Femur (tissue), 1 donor: Measurements from ENCODE around the gene CFAP299.
A peak's percentile ranks its signal among the peaks of the same experiment; 100 is the strongest.
"Not testable (repeated sequence)": the region's sequence is repeated elsewhere in the genome, so short reads cannot be mapped to it uniquely, and the experiment has no call there.

Experiments used
- DNase-seq: peaks from one replicate; pipeline ENCODE4 v3.0.0-alpha.2; 2017

The CFAP299 gene

DNA sequence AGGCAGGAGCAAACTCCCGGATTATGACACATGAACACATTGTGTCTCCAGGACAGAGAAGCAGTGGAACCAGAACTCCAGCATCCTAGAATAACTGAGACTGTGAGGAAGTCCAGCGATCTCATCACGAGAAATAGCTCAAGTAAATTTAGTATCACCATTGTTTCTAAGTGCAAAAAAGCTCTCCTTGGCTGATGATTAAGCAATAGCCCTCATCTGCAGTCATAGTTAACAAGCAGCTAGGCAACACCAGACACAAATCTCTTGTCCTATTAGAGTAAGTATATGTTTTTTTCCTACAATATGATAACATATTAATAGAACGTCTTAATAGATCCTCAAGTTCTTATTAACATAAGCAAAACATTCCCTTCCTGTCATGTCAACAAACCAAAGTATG is 2.4 kb upstream of the CFAP299 start:
- no peak for DNase-seq

DNA sequence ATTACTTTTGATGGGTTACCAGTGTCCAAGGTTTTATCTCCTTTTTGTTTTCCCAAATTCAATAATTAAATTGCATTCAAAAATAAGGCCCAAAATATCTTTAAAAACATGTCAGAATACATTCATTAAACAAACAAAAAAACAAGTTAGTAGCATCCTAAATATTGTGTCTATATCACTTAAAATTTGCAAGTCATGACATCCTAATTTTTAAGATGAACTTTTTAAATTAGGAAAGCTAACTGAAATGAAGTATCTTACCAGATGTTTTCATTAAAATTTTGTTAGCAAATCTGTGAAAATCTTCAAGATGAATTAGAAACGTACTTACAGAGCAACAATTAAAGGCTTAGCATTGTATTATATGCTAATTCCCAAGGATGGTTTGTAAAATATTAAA is 962 bp upstream of the CFAP299 start:
- no peak for DNase-seq

DNA sequence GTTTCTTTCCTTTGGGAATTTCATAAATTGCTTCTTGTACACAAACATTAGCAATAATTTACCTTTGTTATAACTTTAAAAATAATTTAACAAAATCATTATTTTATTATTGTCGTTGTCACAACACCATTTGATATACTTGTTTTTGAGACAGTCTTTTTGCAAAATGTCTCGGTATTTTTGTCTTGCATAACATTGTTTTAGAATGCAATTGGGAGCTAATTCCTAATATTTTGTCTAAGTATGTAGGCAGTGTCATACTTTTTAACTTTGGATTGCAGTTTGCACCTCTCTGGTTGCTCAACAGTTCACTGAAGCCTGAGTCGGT is 340 bp upstream of the CFAP299 start:
- no peak for DNase-seq

DNA sequence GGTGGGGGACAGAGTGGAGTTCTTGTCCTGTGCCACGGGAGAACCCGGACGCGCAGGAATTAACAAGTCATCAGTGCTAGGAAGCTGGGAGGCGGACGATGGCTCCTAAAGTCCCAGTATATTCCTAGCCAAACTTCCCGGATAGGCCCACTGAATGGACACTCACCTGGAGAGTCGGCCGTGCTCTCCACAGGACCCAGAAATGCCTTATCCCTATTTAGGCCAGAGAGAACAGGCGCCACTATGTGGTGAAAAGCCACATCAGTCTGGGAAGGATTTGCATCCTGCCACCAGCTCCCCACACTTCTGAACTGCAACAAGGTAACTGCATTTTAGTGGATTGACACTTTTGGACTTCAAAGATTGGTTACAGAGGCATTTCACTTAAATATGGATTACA is 1.1 kb downstream of the CFAP299 start:
- no peak for DNase-seq

DNA sequence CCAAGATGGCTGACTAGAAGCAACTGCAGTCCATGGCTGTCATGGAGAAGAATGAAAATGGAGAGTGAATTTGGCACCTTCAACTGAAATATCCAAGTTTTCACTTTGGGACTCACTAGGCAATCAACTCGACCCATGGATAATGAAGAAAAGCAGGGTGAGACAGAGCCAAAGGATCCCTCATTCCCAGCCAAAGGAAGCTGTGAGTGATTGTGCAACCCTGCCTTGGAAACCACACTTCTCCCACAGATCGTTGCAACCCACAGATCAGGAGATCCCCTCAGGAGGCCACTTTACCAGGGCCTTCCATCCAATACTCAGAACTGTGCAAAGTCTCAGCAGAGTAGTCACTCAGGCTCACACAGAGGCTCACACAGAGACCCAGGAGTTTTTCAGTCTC is 4.5 kb downstream of the CFAP299 start:
- DNase-seq: no peak

DNA sequence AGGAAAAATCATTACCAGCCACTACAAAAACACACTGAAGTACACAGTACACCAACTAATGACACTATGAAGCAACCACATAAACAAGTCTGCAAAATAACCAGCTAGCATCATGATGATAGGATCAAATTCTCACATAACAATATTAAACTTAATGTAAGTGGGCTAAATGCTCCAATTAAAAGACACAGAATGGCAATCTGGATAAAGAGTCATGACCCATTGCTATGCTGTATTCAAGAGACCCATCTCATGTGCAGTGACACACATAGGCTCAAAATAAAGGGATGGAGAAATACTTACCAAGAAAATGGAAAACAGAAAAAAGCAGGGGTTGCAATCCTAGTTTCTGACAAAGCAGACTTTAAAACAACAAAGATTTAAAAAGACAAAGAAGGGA is 7.2 kb downstream of the CFAP299 start:
- DNase-seq: not testable (repeated sequence)

DNA sequence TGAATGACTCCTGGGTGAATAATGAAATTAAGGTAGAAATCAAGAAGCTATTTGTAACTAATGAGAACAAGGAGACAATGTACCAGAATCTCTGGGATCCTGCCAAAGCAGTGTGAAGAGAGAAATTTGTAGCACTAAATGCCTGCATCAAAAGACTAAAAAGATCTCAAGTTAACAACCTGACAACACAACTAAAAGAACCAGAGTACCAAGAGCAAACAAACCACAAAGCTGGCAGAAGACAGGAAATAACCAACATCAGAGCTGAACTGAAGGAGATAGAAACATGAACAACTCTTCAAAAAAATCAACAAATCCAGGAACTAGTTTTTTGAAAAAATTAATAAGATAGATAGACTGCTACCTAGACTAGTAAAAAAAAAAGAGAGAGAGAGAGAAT is 8.4 kb downstream of the CFAP299 start:
- no peak for DNase-seq

DNA sequence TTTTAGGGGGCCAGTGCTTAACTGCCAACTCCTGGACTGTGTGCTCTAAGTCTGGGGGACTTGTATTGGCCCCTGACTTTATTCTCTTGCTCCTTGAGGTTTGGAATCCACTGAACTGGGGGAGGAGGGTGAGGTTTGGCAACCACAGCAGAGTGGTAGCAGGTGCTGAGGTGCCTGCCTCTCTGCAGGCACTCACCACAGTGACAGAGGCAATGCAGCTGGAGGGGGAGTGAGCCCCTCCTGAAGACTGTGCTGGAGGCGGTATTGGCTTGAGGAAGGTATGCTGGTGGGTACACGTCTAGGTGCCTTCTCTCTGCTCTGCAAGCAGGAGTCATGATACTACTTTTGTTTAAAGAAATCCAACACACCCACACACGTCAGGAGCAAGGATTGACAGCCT is 24.6 kb downstream of the CFAP299 start:
- DNase-seq: no peak

DNA sequence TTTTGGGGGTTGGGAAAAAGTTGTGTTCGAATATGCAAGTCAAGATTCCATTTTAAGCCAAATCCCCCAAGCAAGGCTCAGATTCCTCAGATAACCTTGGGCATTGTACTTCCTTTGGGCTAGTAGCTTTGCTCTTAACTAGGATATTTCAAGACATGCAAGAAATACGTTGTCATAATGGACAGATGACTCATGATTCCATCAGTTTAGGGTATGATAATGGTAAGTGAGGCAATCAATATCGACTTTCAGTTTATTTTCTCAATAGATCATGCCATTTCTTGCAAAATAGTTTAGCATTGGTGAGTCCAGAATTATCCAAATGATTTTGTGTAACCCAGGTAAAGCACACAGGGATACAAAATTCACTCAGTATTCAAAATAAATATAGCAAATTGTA is 25.4 kb downstream of the CFAP299 start:
- no peak for DNase-seq

DNA sequence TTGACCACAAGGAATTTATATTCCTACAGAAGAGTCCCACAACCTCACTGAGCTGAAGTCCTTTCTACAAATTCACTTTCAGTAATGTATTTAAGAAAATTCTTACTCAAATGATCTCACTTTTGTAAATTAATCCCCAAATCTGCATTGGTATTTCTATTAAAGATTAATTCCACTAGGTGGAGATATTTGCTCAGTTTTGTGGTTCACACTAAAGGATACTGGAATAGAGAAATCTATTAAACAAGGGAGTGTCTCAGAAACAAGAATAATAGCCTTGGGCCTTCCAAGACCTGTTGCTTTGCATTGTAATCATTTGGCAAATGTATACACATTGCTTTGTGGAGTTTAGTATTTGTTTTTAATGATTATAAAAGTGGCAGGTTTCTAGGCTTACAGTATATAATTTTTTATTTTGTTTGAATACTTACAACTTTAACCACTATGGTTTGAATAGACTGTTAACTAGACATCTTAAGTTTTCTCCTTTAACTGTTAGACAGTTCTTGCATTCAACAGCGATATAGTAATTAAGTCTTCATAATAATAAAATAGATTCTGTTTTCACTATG is 25.9 kb downstream of the CFAP299 start:
- no peak for DNase-seq

DNA sequence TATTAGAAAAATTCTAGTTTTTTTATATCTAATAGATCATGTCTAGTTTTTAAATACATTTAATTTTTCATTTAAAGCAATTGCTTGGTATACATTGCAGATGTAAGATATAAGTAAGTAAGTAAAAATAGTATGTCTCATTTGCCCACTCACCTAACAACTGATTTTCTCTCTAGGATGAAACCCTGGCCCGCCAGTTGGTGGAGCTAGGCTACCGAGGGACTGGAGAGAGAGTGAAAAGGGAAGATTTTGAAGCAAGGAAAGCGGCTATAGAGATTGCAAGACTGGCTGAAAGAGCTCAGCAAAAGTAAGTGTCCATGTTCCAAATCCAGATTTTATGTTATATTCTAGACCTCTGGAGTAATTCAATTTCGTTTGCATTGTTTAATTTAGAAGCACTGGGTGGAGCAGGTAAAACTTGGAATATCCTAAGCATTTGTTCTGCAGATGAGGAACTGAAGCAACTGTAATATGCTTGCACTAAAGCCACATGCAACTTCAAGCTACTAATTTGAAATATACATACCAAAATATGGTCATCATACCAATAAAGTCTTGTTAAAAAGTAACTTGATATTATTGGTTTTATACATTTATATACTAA is 27.1 kb downstream of the CFAP299 start:
- peak; percentile 74 for DNase-seq

DNA sequence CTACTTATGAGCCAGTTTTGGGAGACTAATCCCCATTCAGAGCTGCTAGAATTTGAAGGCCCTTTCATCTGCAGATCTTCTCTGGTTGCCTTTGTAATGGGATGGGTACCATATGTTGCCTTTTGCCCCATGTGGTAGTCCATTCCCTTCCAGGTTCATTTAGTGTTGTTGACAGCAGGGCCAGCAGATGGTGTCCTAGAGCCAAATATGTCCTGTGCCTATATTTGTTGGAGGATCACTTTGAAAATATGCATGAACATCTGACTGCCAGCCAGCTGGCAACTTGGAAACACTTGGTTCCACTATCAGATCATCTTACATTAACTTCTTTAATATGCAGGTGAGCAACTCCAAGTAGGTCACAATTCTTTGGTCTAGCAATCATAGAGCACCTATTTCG is 30.4 kb downstream of the CFAP299 start:
- peak; percentile 55 for DNase-seq

DNA sequence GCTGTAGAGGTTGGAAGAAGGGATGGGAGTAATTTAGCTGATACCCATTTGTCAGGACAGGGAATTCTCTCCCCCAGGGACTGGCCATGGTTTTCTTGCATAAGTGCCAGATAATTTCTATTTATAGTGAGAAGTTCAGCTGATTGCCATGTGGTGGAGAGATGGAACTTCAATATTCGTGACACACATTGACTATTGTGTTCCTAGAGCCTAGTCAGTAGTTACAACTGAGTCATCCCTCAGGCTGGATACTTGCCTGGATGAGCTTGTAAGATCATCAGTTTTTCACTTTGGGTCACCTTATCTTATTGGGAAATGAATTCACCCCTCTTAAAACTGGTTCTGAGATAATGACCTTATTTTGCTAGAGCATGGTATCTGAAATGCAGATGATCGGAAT is 32.2 kb downstream of the CFAP299 start:
- DNase-seq: no peak

DNA sequence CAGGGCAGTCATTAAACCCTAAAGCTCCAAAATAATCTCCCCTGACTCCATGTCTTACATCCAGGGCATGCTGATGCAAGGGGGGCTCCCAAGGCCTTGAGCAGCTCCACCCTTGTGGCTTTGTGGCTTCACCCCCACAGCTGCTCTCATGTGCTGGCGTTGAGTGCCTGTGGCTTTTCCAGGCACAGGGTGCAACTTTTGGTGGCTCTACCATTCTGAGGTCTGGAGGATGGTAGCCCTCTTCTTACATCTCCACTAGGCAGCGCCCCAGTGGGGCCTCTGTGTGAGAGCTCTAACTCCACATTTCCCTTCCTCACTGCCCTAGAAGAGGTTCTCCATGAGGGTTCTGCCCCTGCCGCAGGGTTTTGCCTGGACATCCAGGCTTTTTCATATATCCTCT is 35.1 kb downstream of the CFAP299 start:
- DNase-seq: no peak

DNA sequence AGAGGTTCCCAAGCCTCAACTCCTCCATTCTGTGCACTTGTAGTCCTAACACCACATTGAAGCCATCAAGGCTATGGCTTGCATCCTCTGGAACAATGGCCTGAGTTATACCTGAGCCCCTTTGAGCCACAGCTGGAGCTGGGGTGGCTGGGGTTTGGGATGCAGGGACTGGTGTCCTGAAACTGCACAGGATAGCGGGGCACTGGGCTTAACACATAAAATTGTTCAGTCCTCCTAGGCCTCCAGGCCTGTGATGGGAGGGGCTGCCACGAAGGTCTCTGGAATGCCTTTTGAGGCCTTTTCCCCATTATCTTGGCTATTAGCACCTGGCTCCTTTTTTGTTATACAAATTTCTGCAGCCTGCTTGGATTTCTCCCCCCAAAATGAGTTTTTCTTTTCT is 35.5 kb downstream of the CFAP299 start:
- DNase-seq: no peak

DNA sequence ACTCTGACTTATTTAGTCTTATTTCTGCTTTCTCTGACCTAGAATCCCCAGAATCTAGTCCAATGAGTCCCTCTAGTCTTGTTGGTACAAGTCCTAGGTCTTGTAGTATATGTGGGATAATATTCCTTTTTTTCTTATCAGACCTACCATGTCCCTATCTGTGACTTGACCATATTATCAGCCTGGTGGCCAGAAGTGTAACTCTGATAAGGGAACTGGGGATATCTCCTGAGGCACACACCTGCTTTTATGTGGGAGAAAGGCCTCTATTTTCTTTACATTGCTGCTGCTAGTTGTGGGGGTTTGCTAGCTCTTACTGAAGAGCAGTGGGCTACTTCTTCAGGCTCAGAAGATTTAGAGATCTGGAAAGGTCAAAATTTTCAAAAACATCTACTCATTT is 38.6 kb downstream of the CFAP299 start:
- no peak for DNase-seq

DNA sequence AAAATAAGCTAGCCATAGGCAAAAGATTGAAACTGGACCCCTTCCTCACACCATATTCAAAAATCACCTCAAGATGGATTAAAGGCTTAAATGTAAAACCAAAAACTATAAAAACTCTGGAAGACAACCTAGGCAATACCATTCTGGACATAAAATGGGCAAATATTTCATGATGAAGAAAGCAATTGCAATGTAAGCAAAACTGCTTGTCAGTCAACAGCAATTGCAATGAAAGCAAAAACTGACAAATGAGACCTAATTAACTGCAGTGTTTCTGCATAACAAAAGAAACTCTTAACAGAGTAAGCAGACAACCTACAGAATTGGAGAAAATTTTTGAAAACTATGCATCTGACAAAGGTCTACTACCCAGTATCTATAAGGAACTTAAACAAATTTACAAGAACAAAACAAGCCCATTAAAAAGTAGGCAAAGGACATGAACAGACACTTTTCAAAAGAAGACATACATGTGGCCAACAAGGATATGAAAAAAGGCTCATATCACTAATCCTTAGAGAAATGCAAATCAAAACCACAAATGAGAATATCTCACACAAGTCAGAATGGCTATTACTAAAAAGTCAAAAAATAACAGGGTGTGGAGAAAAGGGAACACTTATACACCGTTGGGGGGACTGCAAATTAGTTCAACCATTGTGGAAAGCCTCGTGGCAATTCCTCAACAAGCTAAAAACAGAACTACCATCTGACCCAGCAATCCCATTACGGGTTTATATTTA is 46.7 kb downstream of the CFAP299 start:
- DNase-seq: no peak

DNA sequence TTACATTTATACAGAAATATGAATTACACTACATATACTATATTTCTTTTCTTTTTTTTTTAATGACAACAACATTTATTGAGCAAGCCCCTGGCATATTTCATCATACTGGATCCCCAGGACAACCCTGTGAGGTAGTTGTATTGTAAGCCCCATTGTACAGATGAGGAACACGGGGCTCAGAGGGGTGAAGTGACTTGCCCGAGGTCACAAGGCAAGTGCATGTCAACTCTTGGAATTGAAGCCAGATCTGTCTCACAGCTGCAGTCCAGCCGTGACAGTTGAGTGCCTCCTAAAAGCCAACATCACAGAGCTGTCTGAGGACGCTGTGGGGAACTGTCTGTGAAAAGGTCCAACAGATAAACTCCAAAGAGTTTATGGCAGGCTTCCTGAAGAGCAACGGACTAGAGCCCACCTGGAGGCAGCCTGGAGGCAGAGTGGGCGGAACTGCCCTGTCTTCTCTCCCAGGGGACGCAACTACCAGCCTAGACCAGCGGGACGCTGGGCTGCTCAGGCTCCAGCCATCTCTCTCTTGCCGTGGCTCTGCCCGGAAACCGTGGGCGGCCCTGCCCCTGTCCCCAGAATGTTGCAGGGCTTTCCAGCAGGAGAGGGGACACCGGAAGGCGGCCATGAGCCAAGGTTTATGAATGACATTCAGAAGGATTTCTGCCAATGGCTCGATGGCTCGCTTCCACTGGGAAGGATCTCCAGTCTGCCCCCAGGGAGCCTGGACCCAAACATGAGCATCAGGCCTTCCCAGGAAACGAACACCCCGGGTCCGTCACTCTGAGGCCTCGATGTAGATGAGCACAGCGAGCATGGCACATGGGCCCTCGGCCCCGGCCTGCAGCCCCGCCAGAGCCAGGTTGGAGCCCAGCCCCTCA is 50.1 kb downstream of the CFAP299 start:
- DNase-seq: no peak

DNA sequence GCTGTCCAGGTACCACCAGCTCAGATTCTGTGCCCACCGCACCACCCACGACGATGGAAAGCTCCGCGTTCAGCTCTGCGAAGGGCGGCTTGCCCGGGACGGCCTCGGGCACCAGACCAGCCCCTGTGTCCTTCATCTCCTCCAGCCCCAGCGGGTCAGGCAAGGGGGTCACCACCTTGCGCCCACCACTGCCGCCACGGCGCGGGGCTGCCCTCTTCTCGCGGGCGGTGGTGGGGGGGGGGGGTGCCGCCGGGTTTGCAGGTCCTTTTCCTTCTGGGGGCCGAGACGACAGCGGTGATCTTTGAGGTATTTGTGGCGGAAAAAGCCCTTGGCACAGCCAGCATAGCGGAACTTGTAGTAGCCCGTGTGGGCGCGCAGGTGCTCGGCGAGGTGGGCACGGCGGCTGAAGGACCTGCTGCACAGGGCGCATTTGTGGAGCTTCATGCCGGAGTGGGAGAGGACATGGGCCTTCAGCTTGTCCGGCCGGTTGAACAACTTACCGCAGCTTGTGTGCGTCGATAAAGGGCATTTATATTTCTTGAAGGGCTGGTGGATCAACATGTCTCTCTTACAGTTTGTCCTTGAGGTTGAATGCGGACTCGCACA is 50.9 kb downstream of the CFAP299 start:
- DNase-seq: no peak

DNA sequence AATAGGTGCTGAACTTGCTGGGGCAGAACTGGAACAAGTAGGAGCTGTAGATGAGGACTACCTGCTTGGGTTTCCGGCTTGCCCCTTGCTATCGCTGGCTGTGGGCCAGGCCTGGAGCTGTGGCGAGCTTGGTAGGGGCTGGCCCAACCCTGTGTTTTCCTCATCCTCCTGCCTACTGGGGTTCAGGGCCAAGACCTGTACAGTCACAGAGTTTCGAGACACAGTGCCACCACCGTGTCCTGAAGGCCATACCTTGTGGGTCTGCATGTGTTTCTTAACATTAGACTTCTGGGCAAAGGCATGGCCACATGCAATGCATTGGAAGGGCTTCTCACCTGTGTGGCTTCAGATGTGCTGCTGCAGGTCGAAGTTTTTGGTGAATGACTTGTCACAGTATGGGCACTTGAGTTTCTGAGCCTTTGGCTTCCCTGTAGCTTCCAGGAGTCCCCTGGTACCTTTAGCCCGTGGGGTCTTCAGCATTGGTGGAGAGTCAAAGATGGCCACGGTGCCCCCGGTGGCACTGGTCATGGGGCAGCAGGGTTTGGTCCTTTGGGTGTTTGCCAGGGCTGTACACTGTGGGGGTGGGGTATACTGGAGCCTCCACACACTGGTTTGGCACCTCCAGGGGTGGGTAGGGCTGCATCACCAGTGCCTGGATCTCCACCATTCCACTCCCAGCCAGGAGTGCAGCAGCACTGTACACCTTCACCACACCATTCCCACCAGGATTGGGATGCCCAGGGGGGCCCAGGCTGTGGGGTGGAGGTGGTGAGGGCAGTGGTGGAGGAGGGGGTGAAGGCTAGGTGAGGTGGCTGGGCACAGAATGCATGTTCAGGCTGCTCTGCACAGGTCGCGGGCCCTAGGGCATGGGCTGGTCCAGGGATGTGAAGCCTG is 52.1 kb downstream of the CFAP299 start:
- no peak for DNase-seq

DNA sequence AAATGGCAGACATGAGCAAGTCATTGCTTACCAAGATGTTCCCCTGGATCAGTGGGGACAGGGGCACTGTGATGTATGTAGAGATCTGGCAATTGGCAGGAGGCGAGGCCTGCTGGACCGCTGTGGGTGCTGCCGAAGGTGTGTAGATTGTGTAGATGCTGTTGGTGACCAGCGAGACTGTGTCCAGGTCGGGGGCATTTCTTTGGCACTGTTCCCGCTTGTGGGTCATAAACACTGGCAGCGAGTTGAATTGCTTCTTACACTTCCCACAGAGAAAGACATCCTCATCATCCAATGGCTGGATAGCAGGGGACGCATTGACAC is 52.7 kb downstream of the CFAP299 start:
- no peak for DNase-seq

DNA sequence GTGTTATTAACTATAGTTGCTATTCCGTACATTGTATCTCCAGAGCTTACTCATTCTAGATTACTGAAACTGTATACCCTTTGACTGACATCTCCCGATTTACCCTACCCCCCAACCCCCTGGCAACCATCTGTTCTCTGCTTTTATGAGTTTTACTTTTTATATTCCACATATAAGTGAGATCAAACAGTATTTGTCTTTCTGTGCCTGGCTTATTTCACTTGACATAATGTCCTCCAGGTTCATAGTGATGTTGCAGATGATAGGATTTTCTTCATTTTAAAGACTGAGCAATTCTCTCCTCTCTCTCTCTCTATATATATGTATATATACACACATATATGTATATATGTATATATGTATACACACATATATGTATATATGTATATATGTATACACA is 54.6 kb downstream of the CFAP299 start:
- no peak for DNase-seq
